ENCODE data around the gene THSD8. TPM values are rescaled to one million over a fixed set of nuclear protein-coding genes. Genes with fewer than 3 reads are reported as not detected.

THSD8 gene
- total and polyA plus RNA-seq, 2 of the 8 experiments (the other 6 are each of a cell fraction or from before 2014, with no cell fraction given): 8.2 to 42.3 TPM

- H4K91ac ChIP-seq (replicated peaks; ENCODE audit: insufficient read length, low read length): peak within 1 kb of the TSS; percentile 93
- no peaks in the 10 kb centered on the region for H3K79me2 ChIP-seq (ENCODE audit: control insufficient read depth in 1 of 2, insufficient read depth in 2 of 2, low read length in 2 of 2)
- FAIRE-seq: no peak
- H2BK12ac ChIP-seq (ENCODE audit: low read depth, low read length): no peak within 1 kb of the TSS
- peak within 1 kb of the TSS; percentile 49 to 86 (median 68) for H3K9ac ChIP-seq (replicated peaks in 1 of 4; ENCODE audit: extremely low read depth in 1 of 4, low read depth in 3 of 4, low read length in 3 of 4)
- peak within 1 kb of the TSS; percentile 92 for H4K5ac ChIP-seq (ENCODE audit: insufficient read length, low read depth, low read length)
- no peak within 1 kb of the TSS for H2AK5ac ChIP-seq (ENCODE audit: low read depth, low read length)
- H3K4me1 ChIP-seq (replicated peaks in 1 of 4; ENCODE audit: control insufficient read depth in 3 of 4, insufficient read depth in 4 of 4, low read length in 3 of 4): peaks cover 2 to 24% (median 15%) of the 10 kb centered on the region in 4 experiments
- H3K18ac ChIP-seq (ENCODE audit: extremely low read depth, low read length): peak within 1 kb of the TSS; percentile 98
- H2AFZ ChIP-seq (ENCODE audit: low read length): peak within 1 kb of the TSS; percentile 90; the same call in 1 of the 2 replicates
- peak within 1 kb of the TSS; percentile 10 for H3K4ac ChIP-seq (replicated peaks; ENCODE audit: insufficient read length, low read depth, low read length)
- ChIA-PET CTCF (ENCODE audit: partially characterized antibody) (interaction anchor here (0.6 to 11.2 kb wide), 15 partner anchors 12 to 274 kb away, joined by 3 to 137 read pairs (median 4); partner anchors contain the start of genes GET3, JUNB, PRDX2 and THSD8), POLR2A (ENCODE audit: partially characterized antibody) (interaction anchor here (0.6 to 16.6 kb wide), 11 partner anchors 11 to 169 kb away, joined by 3 to 317 read pairs (median 5); partner anchors contain the start of genes DNASE2, JUNB, PRDX2 and THSD8)
- no peak within 1 kb of the TSS for H3K14ac ChIP-seq (ENCODE audit: insufficient read length)
- H3K4me3 ChIP-seq (ENCODE audit: extremely low read depth in 1 of 4, insufficient read depth in 2 of 4, low read depth in 3 of 4, low read length in 4 of 4): peak within 1 kb of the TSS; percentile 53 to 92 (median 60)
- no peaks in the 10 kb centered on the region for H3K27me3 ChIP-seq (replicated peaks in 1 of 4; ENCODE audit: control insufficient read depth in 3 of 4, extremely low read depth in 1 of 4, insufficient read depth in 3 of 4, low read length in 3 of 4)
- H4K8ac ChIP-seq (ENCODE audit: extremely low read depth, insufficient read depth, low read length): peak within 1 kb of the TSS; percentile 92
- no peak within 1 kb of the TSS for H2BK120ac ChIP-seq (replicated peaks; ENCODE audit: low read depth, low read length)
- whole genome bisulfite sequencing, 2 experiments (ENCODE audit: extremely low coverage in 1 of 2, insufficient coverage in 1 of 2, insufficient read length in 1 of 2, insufficient replicate concordance in 2 of 2, low coverage in 1 of 2, low lambda C conversion rate in 2 of 2, missing lambda C conversion rate in 1 of 2): 17% methylated on average over 35 of the region's 58 CpGs; no CpG with 5 or more reads in 1 of the 2 experiments
- peaks cover 18% of the 10 kb centered on the region; the same call in 1 of the 2 replicates for H3K23me2 ChIP-seq (ENCODE audit: low read depth, low read length)
- peak within 1 kb of the TSS; percentile 80 to 92 for H3K4me2 ChIP-seq (ENCODE audit: insufficient read depth in 1 of 2, low read depth in 2 of 2, low read length in 2 of 2)
- H2BK15ac ChIP-seq (ENCODE audit: low read length): no peak within 1 kb of the TSS
- DNase-seq (ENCODE audit: low read depth in 1 of 2, low spot score in 2 of 2): peak in 1 of 2 experiments; percentile 93
- H4K20me1 ChIP-seq (replicated peaks in 1 of 2; ENCODE audit: control insufficient read depth in 1 of 2, insufficient read depth in 2 of 2, low read length in 2 of 2): peaks cover 0 to 3% of the 10 kb centered on the region in 2 experiments
- peak within 1 kb of the TSS; percentile 96; the same call in 1 of the 2 replicates for H2BK5ac ChIP-seq (ENCODE audit: low read depth, low read length)
- no peak within 1 kb of the TSS for H2BK20ac ChIP-seq (ENCODE audit: low read length)
- H3K56ac ChIP-seq (replicated peaks; ENCODE audit: insufficient read length, low read depth, low read length): peak within 1 kb of the TSS; percentile 91
- no peaks in the 10 kb centered on the region for H3K79me1 ChIP-seq (ENCODE audit: low read depth, low read length)
- H3K27ac ChIP-seq (ENCODE audit: low read depth, low read length): peak within 1 kb of the TSS; percentile 85
- peaks cover 0 to 9% (median 5%) of the 10 kb centered on the region in 4 experiments; a peak in 6 of 8 replicates for H3K36me3 ChIP-seq (ENCODE audit: control insufficient read depth in 2 of 4, insufficient read depth in 4 of 4, low read length in 3 of 4)
- H3K9me3 ChIP-seq (ENCODE audit: insufficient read depth in 2 of 2, low read depth in 1 of 2, low read length in 1 of 2): no peaks in the 10 kb centered on the region
- H3K23ac ChIP-seq (ENCODE audit: insufficient read length): no peak within 1 kb of the TSS
- TF ChIP-seq TAF1 (IDR thresholded peaks at IDR 0.05; ENCODE audit: low read depth, low read length) (peak; percentile 25; the same call in 1 of the 2 replicates), CHD2 (IDR thresholded peaks at IDR 0.05; ENCODE audit: low read length) (peak; percentile 84), HDAC2 (IDR thresholded peaks at IDR 0.05; ENCODE audit: borderline replicate concordance in 1 of 2, low read depth in 2 of 2, low read length in 2 of 2) (peak in 1 of 2 experiments; percentile 79; a peak in 1 of 4 replicates), ATF3 (IDR thresholded peaks at IDR 0.05; ENCODE audit: insufficient read depth, low read depth, low read length) (peak; percentile 87), GTF2F1 (IDR thresholded peaks at IDR 0.05; ENCODE audit: borderline replicate concordance, low read depth, low read length) (no peak), ASH2L (IDR thresholded peaks at IDR 0.05; ENCODE audit: low read length) (peak; percentile 29), BRCA1 (IDR thresholded peaks at IDR 0.05; ENCODE audit: low read depth, low read length) (peak; percentile 39; the same call in 1 of the 2 replicates), BCL11A (IDR thresholded peaks at IDR 0.05; ENCODE audit: low read depth in 2 of 2, low read length in 2 of 2) (no peak), POLR2AphosphoS5 (IDR thresholded peaks at IDR 0.05; ENCODE audit: low read depth, low read length) (no peak; the same call in 1 of the 2 replicates), POLR2A (IDR thresholded peaks at IDR 0.05; ENCODE audit: control extremely low read depth in 1 of 2, low read depth in 2 of 2, low read length in 2 of 2) (peak in 1 of 2 experiments; percentile 62; a peak in 2 of 3 replicates)
Observed at GRCh38 chr19:12774588-12775555, 27.0 kb upstream of the THSD8 start, which contains the start of gene HOOK2. TSS of gene HOOK2 (minus strand) at chr19:12775552. CDS start at chr19:12775449, 103 bp downstream.

Data from H1 (cell line).